K562 (cell line): ENCODE data around the gene ACTR3C. TPM values are rescaled to one million over a fixed set of nuclear protein-coding genes. Genes with fewer than 3 reads are reported as not detected.

Experiments used
- BDP1 ChIP-seq: IDR thresholded peaks from 3 replicates; pipeline ENCODE4 v1.6.1; 2011; ENCODE audit not compliant: insufficient read length, insufficient read depth
- BRCA1 ChIP-seq, 2 experiments: fragments of 450-650 bp in 1 of 2; sonication (generic) in 1 of 2; formaldehyde crosslinking in 1 of 2; IDR thresholded peaks; 2 replicates each; pipeline versions ENCODE4 v1.5.0 to v1.6.1; 2017 to 2020; ENCODE audit warnings: mild to moderate bottlenecking in 1 of 2, missing genetic modification reagents in 1 of 2
- BRD4 ChIP-seq: fragments of 200-600 bp; sonication (generic); IDR thresholded peaks from 2 replicates; pipeline ENCODE4 v1.6.1; 2017; ENCODE audit warnings: inconsistent platforms
- CHCHD3 ChIP-seq: fragments of 250-450 bp; sonication (Bioruptor Pico); IDR thresholded peaks from 2 replicates; pipeline ENCODE4 v2.1.2; 2022; ENCODE audit warnings: mild to moderate bottlenecking
- CREB1 ChIP-seq, 2 experiments: sonication (generic) in 1 of 2; formaldehyde crosslinking in 1 of 2; IDR thresholded peaks; 2 replicates each; pipeline versions ENCODE4 v1.6.1 to v1.8.0; 2012 to 2022; ENCODE audit warnings: inconsistent platforms in 1 of 2, mild to moderate bottlenecking in 1 of 2, missing genetic modification reagents in 1 of 2, moderate library complexity in 1 of 2
- DMBX1 ChIP-seq: fragments of 250-450 bp; sonication (Bioruptor Pico); IDR thresholded peaks from 2 replicates; pipeline ENCODE4 v1.8.0; 2022; ENCODE audit warnings: inconsistent platforms, mild to moderate bottlenecking, moderate library complexity, borderline replicate concordance
- ESRRA ChIP-seq: fragments of 450-650 bp; IDR thresholded peaks from 2 replicates; pipeline ENCODE4 v1.6.1; 2014; ENCODE audit warnings: low read depth, mild to moderate bottlenecking, moderate library complexity, borderline replicate concordance
- EZH2 ChIP-seq: IDR thresholded peaks from 2 replicates; pipeline ENCODE4 v1.6.1; 2012; ENCODE audit warnings: low read depth, mild to moderate bottlenecking, inconsistent platforms, low read length, borderline replicate concordance
- KDM2B ChIP-seq: fragments of 250-450 bp; sonication (Bioruptor Pico); IDR thresholded peaks from 2 replicates; pipeline ENCODE4 v1.8.0; 2021; ENCODE audit warnings: mild to moderate bottlenecking, moderate library complexity
- KLF6 ChIP-seq: fragments of 250-450 bp; sonication (Bioruptor Pico); IDR thresholded peaks from 2 replicates; pipeline ENCODE4 v1.4.0; 2020; ENCODE audit warnings: mild to moderate bottlenecking, moderate library complexity, borderline replicate concordance
- MBD2 ChIP-seq: sonication (generic); IDR thresholded peaks from 2 replicates; pipeline ENCODE4 v1.6.1; 2016; ENCODE audit warnings: low read depth, borderline replicate concordance
- MCM7 ChIP-seq, 2 experiments: fragments of 450-650 bp; IDR thresholded peaks; 2 replicates each; pipeline ENCODE4 v1.6.1; 2016 to 2018
- NELFE ChIP-seq: IDR thresholded peaks from 2 replicates; pipeline ENCODE4 v1.6.1; 2011; ENCODE audit warnings: mild to moderate bottlenecking; ENCODE audit not compliant: insufficient read depth, insufficient read length
- RBFOX2 ChIP-seq: fragments of 200-400 bp; formaldehyde crosslinking; IDR thresholded peaks from 2 replicates; pipeline ENCODE4 v1.6.1; 2017; ENCODE audit warnings: low read depth, mild to moderate bottlenecking, low read length, moderate library complexity
- SAP30 ChIP-seq: fragments of 200-600 bp; sonication (generic); IDR thresholded peaks from 2 replicates; pipeline ENCODE4 v1.6.1; 2012; ENCODE audit warnings: borderline replicate concordance, low read depth, mild to moderate bottlenecking, moderate library complexity, low read length, control low read depth, inconsistent platforms; ENCODE audit not compliant: insufficient read depth, poor library complexity, severe bottlenecking
- U2AF2 ChIP-seq: fragments of 200-400 bp; formaldehyde crosslinking; optimal IDR thresholded peaks from 2 replicates; pipeline ENCODE3; 2017; ENCODE audit warnings: low read depth, mild to moderate bottlenecking, low read length
- ZNF280A ChIP-seq: fragments of 450-650 bp; IDR thresholded peaks from 2 replicates; pipeline ENCODE4 v1.6.1; 2018; ENCODE audit warnings: mild to moderate bottlenecking, low read depth; ENCODE audit not compliant: partially characterized antibody
- ZNF431 ChIP-seq: sonication (generic); formaldehyde crosslinking; IDR thresholded peaks from 2 replicates; pipeline ENCODE4 v1.8.0; 2022; ENCODE audit warnings: mild to moderate bottlenecking, missing genetic modification reagents
- ZNF668 ChIP-seq: fragments of 250-450 bp; sonication (Bioruptor Pico); IDR thresholded peaks from 2 replicates; pipeline ENCODE4 v1.8.0; 2022; ENCODE audit warnings: mild to moderate bottlenecking, inconsistent platforms
- polyA plus RNA-seq, 8 experiments: library from polyadenylated mRNA; depleted of rRNA in 4 of 8; stranded (reverse) in 5 of 8; unstranded in 3 of 8; fragments of >200 nt; fragmentation: Nextera tagmentation in 2 of 8; fragmentation: Illumina TruSeq in 1 of 8; extraction: Ambion mirVana in 2 of 8; extraction: Trizol in 1 of 8; gene quantifications; 2 replicates each; pipeline versions ENCODE4 v1.2.1 to v1.2.3, GENCODE V29; 2011 to 2014; ENCODE audit warnings: inconsistent platforms in 1 of 8, missing spikeins in 1 of 8
- total RNA-seq, 7 experiments: library from RNA; depleted of rRNA in 6 of 7; stranded (reverse); fragments of >200 nt in 6 of 7; fragmentation: Illumina TruSeq in 2 of 7; extraction: Trizol in 2 of 7; gene quantifications; 2 replicates each; pipeline versions ENCODE4 v1.2.1 to v1.2.3, GENCODE V29; 2011 to 2021; ENCODE audit warnings: low replicate concordance in 1 of 7
- TF ChIP-seq, protein P1 (sequence below): fragments of 150-350 bp; conservative IDR thresholded peaks from 2 replicates; pipeline ENCODE4 v1.6.1; 2014; ENCODE audit warnings: low read length
- TF ChIP-seq, protein P2 (sequence below): sonication (generic); formaldehyde crosslinking; IDR thresholded peaks from 2 replicates; pipeline ENCODE4 v1.8.0; 2022; ENCODE audit warnings: mild to moderate bottlenecking, missing genetic modification reagents

ACTR3C gene
- total and polyA plus RNA-seq, 9 of the 15 experiments (the other 6 are each of a cell fraction or from before 2014, with no cell fraction given): 9.0 to 35.4 (median 13.3) TPM

DNA sequence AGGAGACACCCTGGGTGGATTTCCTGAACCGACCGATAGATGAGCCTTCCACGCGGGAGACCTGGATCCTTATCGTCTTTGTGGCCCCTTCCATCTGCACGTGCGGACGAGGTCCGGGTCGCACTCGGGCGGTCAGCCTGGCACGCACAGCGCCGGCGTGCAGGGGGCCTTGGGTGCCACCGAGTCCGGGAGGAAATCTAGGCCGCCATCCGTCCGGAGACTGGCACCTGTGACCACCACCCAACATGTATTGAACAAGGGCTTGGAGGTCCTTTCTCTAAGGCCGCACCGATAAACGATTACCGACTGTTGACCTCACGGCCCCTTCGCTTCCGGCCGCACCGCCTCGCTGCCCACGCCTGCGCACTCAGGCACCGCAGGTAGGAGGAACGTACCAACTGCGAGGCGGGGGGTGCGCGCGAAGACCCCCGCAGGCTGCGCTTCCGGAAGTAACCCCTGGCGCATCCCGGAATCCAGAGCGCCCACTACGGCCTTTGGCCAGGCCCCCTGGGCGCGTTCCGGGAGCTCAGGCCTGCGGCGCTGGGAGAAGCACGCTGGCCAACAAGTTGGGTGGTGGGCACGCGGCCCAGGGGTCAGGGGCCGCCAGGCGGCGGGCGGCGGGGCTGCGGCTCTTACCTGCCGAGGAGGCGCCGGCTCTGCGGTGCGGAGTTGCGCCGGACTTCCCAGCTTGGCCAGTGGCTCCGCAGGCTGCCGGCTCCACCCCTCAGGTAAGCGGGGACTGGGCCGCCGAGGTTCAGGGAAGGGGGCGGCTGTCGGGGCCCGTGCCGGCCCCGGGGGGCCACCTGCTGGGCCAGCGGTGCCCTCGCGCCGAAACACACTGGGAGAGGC, at the start of gene ACTR3C, which contains the start of gene LRRC61 (continued):
- peak; percentile 93 for TF ChIP-seq DMBX1 (CRISPR knock-in tag)
- no peak for TF ChIP-seq BRCA1 (IDR thresholded peaks at IDR 0.05)
- no peak for TF ChIP-seq BRCA1 (CRISPR knock-in tag; IDR thresholded peaks at IDR 0.05)
- TF ChIP-seq CREB1 (IDR thresholded peaks at IDR 0.05): peak; percentile 14; the same call in 1 of the 2 replicates
- TF ChIP-seq CREB1 (CRISPR knock-in tag; IDR thresholded peaks at IDR 0.05): peak; percentile 44; the same call in 1 of the 2 replicates
- no peak for TF ChIP-seq CHCHD3
- TF ChIP-seq EZH2: no peak
- TF ChIP-seq ESRRA: no peak; the same call in none of the 2 replicates
- peak; percentile 77 for TF ChIP-seq SAP30
- TF ChIP-seq, protein P1, sequence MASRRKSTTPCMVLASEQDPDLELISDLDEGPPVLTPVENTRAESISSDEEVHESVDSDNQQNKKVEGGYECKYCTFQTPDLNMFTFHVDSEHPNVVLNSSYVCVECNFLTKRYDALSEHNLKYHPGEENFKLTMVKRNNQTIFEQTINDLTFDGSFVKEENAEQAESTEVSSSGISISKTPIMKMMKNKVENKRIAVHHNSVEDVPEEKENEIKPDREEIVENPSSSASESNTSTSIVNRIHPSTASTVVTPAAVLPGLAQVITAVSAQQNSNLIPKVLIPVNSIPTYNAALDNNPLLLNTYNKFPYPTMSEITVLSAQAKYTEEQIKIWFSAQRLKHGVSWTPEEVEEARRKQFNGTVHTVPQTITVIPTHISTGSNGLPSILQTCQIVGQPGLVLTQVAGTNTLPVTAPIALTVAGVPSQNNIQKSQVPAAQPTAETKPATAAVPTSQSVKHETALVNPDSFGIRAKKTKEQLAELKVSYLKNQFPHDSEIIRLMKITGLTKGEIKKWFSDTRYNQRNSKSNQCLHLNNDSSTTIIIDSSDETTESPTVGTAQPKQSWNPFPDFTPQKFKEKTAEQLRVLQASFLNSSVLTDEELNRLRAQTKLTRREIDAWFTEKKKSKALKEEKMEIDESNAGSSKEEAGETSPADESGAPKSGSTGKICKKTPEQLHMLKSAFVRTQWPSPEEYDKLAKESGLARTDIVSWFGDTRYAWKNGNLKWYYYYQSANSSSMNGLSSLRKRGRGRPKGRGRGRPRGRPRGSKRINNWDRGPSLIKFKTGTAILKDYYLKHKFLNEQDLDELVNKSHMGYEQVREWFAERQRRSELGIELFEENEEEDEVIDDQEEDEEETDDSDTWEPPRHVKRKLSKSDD: 0 out of 2 replicates have a peak, but pooled peaks have one; percentile 71
- peak; percentile 88 for TF ChIP-seq ZNF431 (CRISPR knock-in tag)
- TF ChIP-seq NELFE: no peak
- TF ChIP-seq ZNF280A: no peak
- no peak for TF ChIP-seq MCM7 (IDR thresholded peaks at IDR 0.05)
- TF ChIP-seq KLF6 (CRISPR knock-in tag): peak; percentile 82
- TF ChIP-seq U2AF2: no peak
- TF ChIP-seq MBD2: peak; percentile 68
- no peak for TF ChIP-seq BDP1
- peak; percentile 58; the same call in 1 of the 2 replicates for TF ChIP-seq KDM2B (CRISPR knock-in tag)
- peak; percentile 99 for TF ChIP-seq RBFOX2
- TF ChIP-seq ZNF668: peak; percentile 83; the same call in 1 of the 2 replicates
- TF ChIP-seq, protein P2, sequence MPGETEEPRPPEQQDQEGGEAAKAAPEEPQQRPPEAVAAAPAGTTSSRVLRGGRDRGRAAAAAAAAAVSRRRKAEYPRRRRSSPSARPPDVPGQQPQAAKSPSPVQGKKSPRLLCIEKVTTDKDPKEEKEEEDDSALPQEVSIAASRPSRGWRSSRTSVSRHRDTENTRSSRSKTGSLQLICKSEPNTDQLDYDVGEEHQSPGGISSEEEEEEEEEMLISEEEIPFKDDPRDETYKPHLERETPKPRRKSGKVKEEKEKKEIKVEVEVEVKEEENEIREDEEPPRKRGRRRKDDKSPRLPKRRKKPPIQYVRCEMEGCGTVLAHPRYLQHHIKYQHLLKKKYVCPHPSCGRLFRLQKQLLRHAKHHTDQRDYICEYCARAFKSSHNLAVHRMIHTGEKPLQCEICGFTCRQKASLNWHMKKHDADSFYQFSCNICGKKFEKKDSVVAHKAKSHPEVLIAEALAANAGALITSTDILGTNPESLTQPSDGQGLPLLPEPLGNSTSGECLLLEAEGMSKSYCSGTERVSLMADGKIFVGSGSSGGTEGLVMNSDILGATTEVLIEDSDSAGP (CRISPR knock-in tag): peak; percentile 70; the same call in 1 of the 2 replicates
- TF ChIP-seq BRD4: peak; percentile 94; the same call in 1 of the 2 replicates
